IMR-90 (cell line): Measurements from ENCODE around the gene ALOXE3. TPM values are rescaled to one million over a fixed set of nuclear protein-coding genes. Genes with fewer than 3 reads are reported as not detected.

Experiments used
- ATAC-seq: fragments of 200-7000 bp; cut with Tn5 transposase; 2 replicates; pipeline ENCODE4 v1.9.1; 2020; ENCODE audit warnings: low read depth, mild to moderate bottlenecking, moderate library complexity
- BruUV-seq: library from RNA; stranded (reverse); fragments of 400-500 nt; replicated peaks from 2 replicates; lab custom pipeline; 2021; lab: Mats Ljungman, UMichigan
- CTCF ChIA-PET: fragments of 300-600 bp; formaldehyde crosslinking; extraction: SDS; loops from one replicate; lab custom pipeline; 2021; ENCODE audit warnings: antibody characterized with exemption; lab: Yijun Ruan, JAX
- POLR2A ChIA-PET: fragments of 300-600 bp; sonication (Branson Sonifier 250); formaldehyde crosslinking; loops from one replicate; lab custom pipeline; 2022; ENCODE audit warnings: antibody characterized with exemption; ENCODE audit not compliant: unreplicated experiment; lab: Charles Lee
- DNase-seq: peaks from one replicate; pipeline ENCODE4 v3.0.0; 2013
- H2AFZ ChIP-seq: replicated peaks from 2 replicates; pipeline ENCODE3; 2013; ENCODE audit warnings: low read length, mild to moderate bottlenecking; ENCODE audit not compliant: poor library complexity
- H2AK5ac ChIP-seq: 2 replicates; pipeline ENCODE4 v1.6.1; 2013; ENCODE audit warnings: low read depth, low read length, inconsistent platforms
- H2AK9ac ChIP-seq: replicated peaks from 2 replicates; pipeline ENCODE3; 2013; ENCODE audit warnings: mild to moderate bottlenecking, low read depth, low read length, moderate library complexity; ENCODE audit not compliant: poor library complexity
- H2BK120ac ChIP-seq: 2 replicates; pipeline ENCODE4 v1.6.1; 2013; ENCODE audit warnings: low read depth, low read length, inconsistent platforms
- H2BK15ac ChIP-seq: 3 replicates; pipeline ENCODE4 v1.6.1; 2013; ENCODE audit warnings: low read depth, low read length, inconsistent platforms
- H2BK20ac ChIP-seq: 2 replicates; pipeline ENCODE4 v1.6.1; 2013; ENCODE audit warnings: low read depth, mild to moderate bottlenecking, inconsistent platforms, low read length, moderate library complexity
- H2BK5ac ChIP-seq: 2 replicates; pipeline ENCODE4 v1.6.1; 2013; ENCODE audit warnings: mild to moderate bottlenecking, low read depth, low read length, inconsistent platforms; ENCODE audit not compliant: poor library complexity, severe bottlenecking
- H3K14ac ChIP-seq: replicated peaks from 2 replicates; pipeline ENCODE4 v1.6.1; 2013; ENCODE audit warnings: low read depth, low read length, inconsistent platforms
- H3K18ac ChIP-seq: 2 replicates; pipeline ENCODE4 v1.6.1; 2013; ENCODE audit warnings: low read depth, low read length, control low read depth
- H3K23ac ChIP-seq: 2 replicates; pipeline ENCODE4 v1.6.1; 2013; ENCODE audit warnings: low read depth, low read length, inconsistent platforms
- H3K27ac ChIP-seq: 2 replicates; pipeline ENCODE4 v1.5.1; 2013; ENCODE audit warnings: mild to moderate bottlenecking, control low read depth, low read length; ENCODE audit not compliant: insufficient read depth
- H3K27me3 ChIP-seq: 2 replicates; pipeline ENCODE4 v1.6.1; 2013; ENCODE audit warnings: low read length; ENCODE audit not compliant: control insufficient read depth, insufficient read depth
- H3K36me3 ChIP-seq: 2 replicates; pipeline ENCODE4 v1.6.1; 2013; ENCODE audit warnings: low read length, mixed read lengths; ENCODE audit not compliant: control insufficient read depth, insufficient read depth
- H3K4ac ChIP-seq: 2 replicates; pipeline ENCODE4 v1.6.1; 2013; ENCODE audit warnings: low read depth, low read length, inconsistent platforms
- H3K4me1 ChIP-seq: 2 replicates; pipeline ENCODE4 v1.6.1; 2013; ENCODE audit warnings: low read length, mixed read lengths; ENCODE audit not compliant: control insufficient read depth, insufficient read depth
- H3K4me2 ChIP-seq: 2 replicates; pipeline ENCODE4 v1.6.1; 2013; ENCODE audit warnings: low read depth, mild to moderate bottlenecking, control low read depth, low read length, moderate library complexity
- H3K4me3 ChIP-seq: 2 replicates; pipeline ENCODE4 v1.5.1; 2013; ENCODE audit warnings: low read depth, mild to moderate bottlenecking, control low read depth, low read length, moderate library complexity; ENCODE audit not compliant: insufficient read depth
- H3K56ac ChIP-seq: 2 replicates; pipeline ENCODE4 v1.6.1; 2013; ENCODE audit warnings: low read length, inconsistent platforms; ENCODE audit not compliant: insufficient read depth; ENCODE audit errors: extremely low read depth
- H3K79me1 ChIP-seq, 2 experiments: 2 replicates each; pipeline ENCODE4 v1.6.1; 2013; ENCODE audit warnings: low read length in 2 of 2, inconsistent platforms in 1 of 2, low read depth in 1 of 2
- H3K9ac ChIP-seq: 2 replicates; pipeline ENCODE4 v1.6.1; 2013; ENCODE audit warnings: low read depth, low read length, control low read depth
- H3K9me1 ChIP-seq: 2 replicates; pipeline ENCODE4 v1.6.1; 2013; ENCODE audit warnings: low read length, inconsistent platforms; ENCODE audit not compliant: insufficient read depth
- H3K9me3 ChIP-seq: 2 replicates; pipeline ENCODE4 v1.6.1; 2013; ENCODE audit warnings: low read length; ENCODE audit not compliant: control insufficient read depth, insufficient read depth
- H4K20me1 ChIP-seq: 2 replicates; pipeline ENCODE4 v1.6.1; 2013; ENCODE audit warnings: low read length, inconsistent platforms; ENCODE audit not compliant: insufficient read depth
- H4K5ac ChIP-seq: 2 replicates; pipeline ENCODE4 v1.6.1; 2013; ENCODE audit warnings: mild to moderate bottlenecking, low read depth, low read length, control low read depth
- H4K8ac ChIP-seq, 2 experiments: 2 replicates each; pipeline ENCODE4 v1.6.1; 2013; ENCODE audit warnings: low read depth in 2 of 2, low read length in 2 of 2, control low read depth in 1 of 2, inconsistent platforms in 1 of 2
- H4K91ac ChIP-seq: 2 replicates; pipeline ENCODE4 v1.6.1; 2013; ENCODE audit warnings: low read depth, low read length, inconsistent platforms; ENCODE audit not compliant: insufficient read depth
- CTCF ChIP-seq: conservative IDR thresholded peaks from 2 replicates; pipeline ENCODE4 v1.5.1; 2012; ENCODE audit warnings: mild to moderate bottlenecking, low read depth, low read length, improper control_type of control experiment
- POLR2A ChIP-seq: IDR thresholded peaks from 2 replicates; pipeline ENCODE4 v1.6.1; 2012; ENCODE audit warnings: mild to moderate bottlenecking, low read depth, low read length
- WGBS, 2 experiments: methylation state at CpG; one replicate each; pipeline versions ENCODE4 v1.1.5 to v1.1.7; 2013; ENCODE audit warnings: missing lambda C conversion rate in 2 of 2; ENCODE audit not compliant: insufficient read length in 1 of 2; ENCODE audit errors: extremely low coverage in 2 of 2; 5-methylcytosine and 5-hydroxymethylcytosine counted together
- dilution Hi-C: fragments of 300-500 bp; cut with HindIII; formaldehyde crosslinking; loops from one replicate; pipeline ENCODE4 v1.14.3; 2018; ENCODE audit warnings: low sequenced_read_pairs; ENCODE audit not compliant: unreplicated experiment
- in situ Hi-C: fragments of 300-500 bp; cut with MboI; formaldehyde crosslinking; loops from 3 replicates; pipeline ENCODE4 v1.14.3; 2019; ENCODE audit warnings: low sequenced_read_pairs, inconsistent platforms, mixed read lengths
- intact Hi-C: fragments of 100-400 bp; cut with micrococcal nuclease; formaldehyde crosslinking; loops from 2 replicates; pipeline ENCODE4 v1.10.0; 2022
- polyA plus RNA-seq, 3 experiments: library from polyadenylated mRNA; depleted of rRNA; stranded (reverse); fragments of >200 nt; gene quantifications; 2 replicates each; pipeline ENCODE4 v1.2.3, GENCODE V29; 2012; ENCODE audit warnings: low replicate concordance in 1 of 3
- total RNA-seq: library from RNA; depleted of rRNA; stranded (reverse); fragments of >200 nt; gene quantifications from 2 replicates; pipeline ENCODE4 v1.2.3, GENCODE V29; 2012

Gene ALOXE3
- total and polyA plus RNA-seq, 2 of the 4 experiments (the other 2 are of a cell fraction) = under 0.01 to 0.26 TPM

GRCh38 chr17:8142887-8143580, 24.7 kb upstream of the ALOXE3 start:
- POLR2A ChIA-PET = no interaction called here
- H3K36me3 ChIP-seq = peaks cover 51% of the 10 kb centered on the region
- H3K9ac ChIP-seq = no peak overlapping the region
- H3K27ac ChIP-seq = no peak overlapping the region
- in situ Hi-C loops = no loop called here
- WGBS, 2 experiments = 92% methylated on average over 2 of the region's 15 CpGs; no CpG with 5 or more reads in 1 of the 2 experiments
- no peaks in the 10 kb centered on the region for H3K9me3 ChIP-seq
- ATAC-seq (no peak), DNase-seq (no peak)
- no peak overlapping the region for H3K56ac ChIP-seq
- H3K79me1 ChIP-seq = no peaks in the 10 kb centered on the region
- no peaks in the 10 kb centered on the region for H3K27me3 ChIP-seq
- no peak overlapping the region for H4K91ac ChIP-seq
- H4K20me1 ChIP-seq = peaks cover 8% of the 10 kb centered on the region
- peaks cover 6% of the 10 kb centered on the region; the same call in 1 of the 2 replicates for H3K9me1 ChIP-seq
- H2BK120ac ChIP-seq = no peak overlapping the region
- no peak overlapping the region for H3K18ac ChIP-seq
- no peak overlapping the region for H2AK9ac ChIP-seq
- H3K14ac ChIP-seq = no peak overlapping the region
- no peak overlapping the region for H2BK5ac ChIP-seq
- CTCF ChIA-PET = no interaction called here
- H3K4ac ChIP-seq = no peak overlapping the region
- no peak overlapping the region for H4K5ac ChIP-seq
- H2BK15ac ChIP-seq = no peak overlapping the region
- no peak overlapping the region for H2BK20ac ChIP-seq
- no peak overlapping the region for H3K23ac ChIP-seq
- TF ChIP-seq POLR2A (peak; percentile 58), CTCF (no peak)
- no TSS peak for BruUV-seq
- dilution Hi-C loops = no loop called here
- no peaks in the 10 kb centered on the region for H3K4me1 ChIP-seq
- H2AK5ac ChIP-seq = no peak overlapping the region
- no peak overlapping the region for H3K4me2 ChIP-seq
- intact Hi-C loops = no loop called here
- no peak overlapping the region for H2AFZ ChIP-seq
- no peak overlapping the region for H3K4me3 ChIP-seq
- H4K8ac ChIP-seq = no peak overlapping the region
